ENCODE results near the gene FIBP.
"Not testable (repeated sequence)": the region's sequence is repeated elsewhere in the genome, so short reads cannot be mapped to it uniquely, and the experiment has no call there.

Gene FIBP

DNA sequence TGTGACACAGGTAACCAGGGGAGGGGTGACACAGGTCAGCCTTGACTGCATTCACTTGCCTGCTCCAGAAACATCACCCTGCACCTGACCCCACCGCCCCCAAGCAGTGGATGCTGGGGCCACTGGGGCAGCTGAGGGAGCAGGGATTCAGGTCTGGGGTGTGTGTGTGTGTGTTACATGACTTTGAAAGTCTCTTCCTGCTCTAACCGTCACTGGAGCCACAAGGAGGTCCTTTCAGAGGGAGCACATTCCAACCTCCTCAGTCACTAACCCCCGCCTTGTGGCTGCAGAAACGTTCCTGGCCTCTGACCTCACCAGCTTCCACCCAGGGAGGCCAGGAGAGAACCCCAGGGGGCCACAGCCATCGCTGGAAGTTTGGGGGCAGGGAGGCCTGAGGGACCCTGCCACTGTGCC, 14.8 kb upstream of the FIBP start:
- in situ Hi-C loops (cut with MboI; ENCODE audit: low sequenced_read_pairs): no loop called here
- Histone ChIP-seq H3K4me3 (no peak overlapping the region), H3K27me3 (ENCODE audit: low read depth) (no peaks in the 10 kb centered on the region), H3K36me3 (replicated peaks) (no peaks in the 10 kb centered on the region; the same call in 1 of the 2 replicates), H3K4me1 (peaks cover 10% of the 10 kb centered on the region), H3K9me3 (no peaks in the 10 kb centered on the region)
- DNase-seq (ENCODE audit: low spot score in 2 of 2): no peak

DNA sequence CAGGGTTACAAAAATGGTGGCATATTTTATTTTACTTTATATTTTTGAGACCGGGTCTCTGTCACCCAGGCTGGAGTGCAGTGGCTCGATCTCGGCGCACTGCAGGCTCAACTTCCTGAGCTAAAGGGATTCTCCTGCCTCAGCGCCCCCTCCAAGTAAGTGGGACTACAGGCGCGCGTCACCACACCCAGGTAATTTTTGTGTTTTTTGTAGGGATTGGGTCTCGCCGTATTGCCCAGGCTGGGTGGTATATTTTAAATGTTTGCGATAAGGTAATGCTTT, 12.6 kb upstream of the FIBP start:
- Histone ChIP-seq H3K27me3 (ENCODE audit: low read depth) (no peaks in the 10 kb centered on the region), H3K9me3 (no peaks in the 10 kb centered on the region), H3K4me1 (peaks cover 10% of the 10 kb centered on the region), H3K4me3 (peak overlapping the region; percentile 75), H3K36me3 (replicated peaks) (peaks cover 8% of the 10 kb centered on the region)
- DNase-seq (ENCODE audit: low spot score in 2 of 2): no peak
- in situ Hi-C loops (cut with MboI; ENCODE audit: low sequenced_read_pairs): no loop called here

- Histone ChIP-seq H3K27me3 (ENCODE audit: low read depth) (no peaks in the 10 kb centered on the region), H3K9me3 (no peaks in the 10 kb centered on the region), H3K4me3 (peak within 1 kb of the TSS; percentile 75), H3K4me1 (peaks cover 10% of the 10 kb centered on the region), H3K36me3 (replicated peaks) (peaks cover 13% of the 10 kb centered on the region)
- DNase-seq (ENCODE audit: low spot score in 2 of 2): peak; percentile 85 to 95
- in situ Hi-C loops (cut with MboI; ENCODE audit: low sequenced_read_pairs): no loop called here
These were observed 12.0 kb upstream of the FIBP start, which contains the start of gene FOSL1 for GRCh38 chr11:65900125-65900898. Gene FOSL1, minus strand, starts transcription at chr11:65900388. Its CDS starts 49 bp downstream, at chr11:65900339.

GRCh38 chr11:65899356-65900124, 11.3 kb upstream of the FIBP start:
- peaks cover 14% of the 10 kb centered on the region for H3K36me3 ChIP-seq (replicated peaks)
- no peaks in the 10 kb centered on the region for H3K9me3 ChIP-seq
- peak overlapping the region; percentile 75 for H3K4me3 ChIP-seq
- in situ Hi-C loops (cut with MboI; ENCODE audit: low sequenced_read_pairs): no loop called here
- peaks cover 10% of the 10 kb centered on the region for H3K4me1 ChIP-seq
- H3K27me3 ChIP-seq (ENCODE audit: low read depth): no peaks in the 10 kb centered on the region
- DNase-seq (ENCODE audit: low spot score in 2 of 2): peak in 1 of 2 experiments; percentile 72

- Histone ChIP-seq H3K27me3 (ENCODE audit: low read depth) (no peaks in the 10 kb centered on the region), H3K4me3 (peak overlapping the region; percentile 75), H3K4me1 (peaks cover 10% of the 10 kb centered on the region), H3K36me3 (replicated peaks) (peaks cover 14% of the 10 kb centered on the region), H3K9me3 (no peaks in the 10 kb centered on the region)
- in situ Hi-C loops (cut with MboI; ENCODE audit: low sequenced_read_pairs): no loop called here
- DNase-seq (ENCODE audit: low spot score in 2 of 2): no peak
These were observed 10.5 kb upstream of the FIBP start for GRCh38 chr11:65898656-65899355.

GRCh38 chr11:65897020-65897471, 8.8 kb upstream of the FIBP start:
- Histone ChIP-seq H3K4me1 (peaks cover 12% of the 10 kb centered on the region), H3K9me3 (no peaks in the 10 kb centered on the region), H3K36me3 (replicated peaks) (peaks cover 24% of the 10 kb centered on the region), H3K27me3 (ENCODE audit: low read depth) (no peaks in the 10 kb centered on the region), H3K4me3 (no peak overlapping the region)
- no peak for DNase-seq (ENCODE audit: low spot score in 2 of 2)
- in situ Hi-C loops (cut with MboI; ENCODE audit: low sequenced_read_pairs): no loop called here

GRCh38 chr11:65896034-65896999, 8.0 kb upstream of the FIBP start:
- Histone ChIP-seq H3K27me3 (ENCODE audit: low read depth) (no peaks in the 10 kb centered on the region), H3K36me3 (replicated peaks) (peaks cover 31% of the 10 kb centered on the region), H3K4me3 (no peak overlapping the region), H3K4me1 (peaks cover 15% of the 10 kb centered on the region), H3K9me3 (no peaks in the 10 kb centered on the region)
- in situ Hi-C loops (cut with MboI; ENCODE audit: low sequenced_read_pairs): no loop called here
- no peak for DNase-seq (ENCODE audit: low spot score in 2 of 2)

GRCh38 chr11:65895482-65895981, 7.3 kb upstream of the FIBP start:
- no peaks in the 10 kb centered on the region for H3K27me3 ChIP-seq (ENCODE audit: low read depth)
- H3K36me3 ChIP-seq (replicated peaks): peaks cover 39% of the 10 kb centered on the region
- DNase-seq (ENCODE audit: low spot score in 2 of 2): no peak
- H3K4me3 ChIP-seq: no peak overlapping the region
- H3K9me3 ChIP-seq: no peaks in the 10 kb centered on the region
- peaks cover 11% of the 10 kb centered on the region for H3K4me1 ChIP-seq
- in situ Hi-C loops (cut with MboI; ENCODE audit: low sequenced_read_pairs): no loop called here

GRCh38 chr11:65894034-65894591, 5.8 kb upstream of the FIBP start:
- Histone ChIP-seq H3K4me3 (no peak overlapping the region), H3K4me1 (peaks cover 22% of the 10 kb centered on the region), H3K9me3 (no peaks in the 10 kb centered on the region), H3K27me3 (ENCODE audit: low read depth) (no peaks in the 10 kb centered on the region), H3K36me3 (replicated peaks) (peaks cover 39% of the 10 kb centered on the region)
- no peak for DNase-seq (ENCODE audit: low spot score in 2 of 2)
- in situ Hi-C loops (cut with MboI; ENCODE audit: low sequenced_read_pairs): no loop called here

- DNase-seq (ENCODE audit: low spot score in 2 of 2): no peak
- peaks cover 23% of the 10 kb centered on the region for H3K4me1 ChIP-seq
- H3K27me3 ChIP-seq (ENCODE audit: low read depth): no peaks in the 10 kb centered on the region
- peaks cover 39% of the 10 kb centered on the region for H3K36me3 ChIP-seq (replicated peaks)
- H3K4me3 ChIP-seq: peak overlapping the region; percentile 77
- no peaks in the 10 kb centered on the region for H3K9me3 ChIP-seq
- in situ Hi-C loops (cut with MboI; ENCODE audit: low sequenced_read_pairs): no loop called here
These were observed 4.5 kb upstream of the FIBP start for GRCh38 chr11:65892661-65893317.

DNA sequence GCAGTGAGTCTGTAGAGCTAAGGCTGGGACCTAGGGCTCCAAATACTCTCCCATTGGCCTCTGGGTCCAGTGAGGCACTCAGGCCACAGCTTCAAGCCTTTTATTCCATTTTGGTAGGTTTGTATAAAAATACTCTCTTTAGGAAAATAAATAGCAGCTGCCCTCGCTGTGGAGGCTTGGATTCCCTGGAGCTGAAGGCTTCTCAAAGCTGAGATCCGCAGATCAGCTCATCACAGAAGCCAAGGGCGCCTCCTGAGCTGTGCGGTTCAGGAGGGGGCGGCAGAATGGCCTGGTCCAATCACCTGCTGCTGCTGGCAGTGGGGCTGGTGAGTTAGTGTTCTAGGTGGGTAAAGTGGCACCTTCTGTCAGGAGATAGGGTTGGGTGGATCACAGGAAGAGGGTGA, 3.9 kb upstream of the FIBP start:
- Histone ChIP-seq H3K4me1 (peaks cover 27% of the 10 kb centered on the region), H3K36me3 (replicated peaks) (peaks cover 39% of the 10 kb centered on the region), H3K4me3 (peak overlapping the region; percentile 77)
- H3K9me3 ChIP-seq; in situ Hi-C loops (cut with MboI; ENCODE audit: low sequenced_read_pairs); H3K27me3 ChIP-seq (ENCODE audit: low read depth): not testable (repeated sequence)
- DNase-seq (ENCODE audit: low spot score in 2 of 2): peak in 1 of 2 experiments; percentile 44

All from HAP-1 (cell line).